IPS-18a (cell line): ENCODE data around the gene DCDC1.

ENCODE experiments used
- H3K27ac ChIP-seq: one replicate; pipeline ENCODE4 v1.5.1; 2013; ENCODE audit warnings: low read length
- H3K27me3 ChIP-seq: one replicate; pipeline ENCODE4 v1.6.1; 2013; ENCODE audit warnings: mild to moderate bottlenecking, low read length; ENCODE audit not compliant: control insufficient read depth, insufficient read depth
- H3K36me3 ChIP-seq: one replicate; pipeline ENCODE4 v1.6.1; 2013; ENCODE audit warnings: low read depth, low read length; ENCODE audit not compliant: control insufficient read depth
- H3K4me1 ChIP-seq: one replicate; pipeline ENCODE4 v1.6.1; 2013; ENCODE audit warnings: low read depth, low read length; ENCODE audit not compliant: control insufficient read depth
- H3K4me3 ChIP-seq: one replicate; pipeline ENCODE4 v1.5.1; 2013; ENCODE audit warnings: low read length
- H3K9ac ChIP-seq: one replicate; pipeline ENCODE4 v1.6.1; 2013; ENCODE audit warnings: mild to moderate bottlenecking, low read length, moderate library complexity
- H3K9me3 ChIP-seq: one replicate; pipeline ENCODE4 v1.6.1; 2013; ENCODE audit warnings: low read depth, low read length; ENCODE audit not compliant: control insufficient read depth

DCDC1 gene

GRCh38 chr11:30921811-30922210 is 447.7 kb downstream of the DCDC1 start:
- Histone ChIP-seq H3K27me3 (no peaks in the 10 kb centered on the region), H3K9ac (no peak overlapping the region), H3K9me3 (no peaks in the 10 kb centered on the region), H3K4me3 (no peak overlapping the region), H3K36me3 (no peaks in the 10 kb centered on the region), H3K4me1 (peaks cover 4% of the 10 kb centered on the region), H3K27ac (no peak overlapping the region)

DNA sequence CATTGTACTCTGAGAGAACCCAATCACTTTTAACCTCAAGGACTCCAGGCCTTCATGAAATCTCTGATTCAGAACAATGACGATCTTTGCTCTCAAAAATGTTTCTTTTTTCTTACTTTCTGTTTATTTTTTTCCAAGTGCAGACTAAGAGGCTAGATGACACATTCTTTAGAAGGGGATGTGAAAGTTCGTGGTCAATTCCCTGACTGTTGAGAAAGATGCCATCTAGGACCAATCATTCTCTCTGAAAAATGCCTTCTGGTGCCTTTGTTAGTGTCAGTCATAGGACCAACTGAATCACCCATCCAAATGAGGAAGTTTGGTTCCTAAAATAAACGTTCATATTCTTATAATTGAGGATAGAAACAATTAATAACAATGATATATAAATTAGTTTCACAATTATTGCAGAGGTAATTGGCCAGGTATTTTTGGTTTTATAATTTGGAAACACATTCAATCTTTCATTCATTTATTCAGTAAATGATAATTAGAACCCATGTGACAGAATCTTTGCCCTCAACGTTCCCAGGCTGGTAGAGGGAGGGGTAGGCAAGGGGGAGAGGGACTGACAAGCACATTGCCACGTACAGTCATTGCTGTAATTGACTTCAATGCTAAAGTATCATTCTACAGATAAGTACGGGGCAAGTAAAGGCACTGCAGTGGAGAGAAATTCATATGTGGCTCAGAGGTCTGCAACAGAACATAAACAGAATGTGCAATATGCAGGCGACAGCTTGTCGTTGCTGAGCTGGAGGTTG is 450.0 kb downstream of the DCDC1 start:
- Histone ChIP-seq H3K36me3 (no peaks in the 10 kb centered on the region), H3K4me3 (no peak overlapping the region), H3K27me3 (no peaks in the 10 kb centered on the region), H3K27ac (no peak overlapping the region), H3K9me3 (no peaks in the 10 kb centered on the region), H3K9ac (no peak overlapping the region), H3K4me1 (peaks cover 4% of the 10 kb centered on the region)

DNA sequence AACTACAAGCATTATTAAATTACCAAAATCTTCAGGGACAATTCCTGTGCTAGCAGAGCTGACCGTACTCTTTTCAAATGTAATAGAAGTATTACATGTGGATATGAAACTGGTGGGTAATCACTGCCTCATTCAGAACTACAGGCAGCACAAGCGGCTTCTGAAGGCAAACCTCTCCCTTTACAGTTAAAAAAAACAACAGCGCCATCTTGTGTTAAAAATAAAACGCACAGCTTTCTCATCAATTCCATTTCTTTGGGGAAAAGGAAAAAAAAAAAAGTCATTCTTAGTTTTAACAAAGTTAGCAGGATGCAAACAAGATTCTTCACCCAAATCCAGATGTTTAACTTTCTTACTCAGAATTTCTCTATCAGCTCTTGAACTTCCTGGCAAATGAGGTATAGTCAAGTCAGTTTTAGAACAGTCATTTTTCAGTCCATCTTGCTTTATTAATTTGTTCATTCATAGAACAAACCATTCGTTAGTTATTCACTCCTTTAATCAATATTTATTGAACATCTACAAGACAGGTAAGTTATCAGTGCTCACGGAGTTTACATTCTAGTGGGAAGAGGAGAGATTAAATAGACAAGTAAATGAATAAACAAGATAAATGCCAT is 451.6 kb downstream of the DCDC1 start:
- Histone ChIP-seq H3K4me1 (peaks cover 4% of the 10 kb centered on the region), H3K9ac (no peak overlapping the region)

GRCh38 chr11:30917266-30917665 is 452.3 kb downstream of the DCDC1 start:
- no peaks in the 10 kb centered on the region for H3K9me3 ChIP-seq
- no peak overlapping the region for H3K4me3 ChIP-seq
- H3K36me3 ChIP-seq, result no peaks in the 10 kb centered on the region
- H3K27me3 ChIP-seq, result no peaks in the 10 kb centered on the region
- no peak overlapping the region for H3K9ac ChIP-seq
- no peak overlapping the region for H3K27ac ChIP-seq
- H3K4me1 ChIP-seq, result peaks cover 4% of the 10 kb centered on the region

More for the DNA sequence above, 451.6 kb downstream of the DCDC1 start:
- Histone ChIP-seq H3K27ac (no peak overlapping the region), H3K36me3 (no peaks in the 10 kb centered on the region), H3K4me3 (no peak overlapping the region), H3K9me3 (no peaks in the 10 kb centered on the region), H3K27me3 (no peaks in the 10 kb centered on the region)

DNA sequence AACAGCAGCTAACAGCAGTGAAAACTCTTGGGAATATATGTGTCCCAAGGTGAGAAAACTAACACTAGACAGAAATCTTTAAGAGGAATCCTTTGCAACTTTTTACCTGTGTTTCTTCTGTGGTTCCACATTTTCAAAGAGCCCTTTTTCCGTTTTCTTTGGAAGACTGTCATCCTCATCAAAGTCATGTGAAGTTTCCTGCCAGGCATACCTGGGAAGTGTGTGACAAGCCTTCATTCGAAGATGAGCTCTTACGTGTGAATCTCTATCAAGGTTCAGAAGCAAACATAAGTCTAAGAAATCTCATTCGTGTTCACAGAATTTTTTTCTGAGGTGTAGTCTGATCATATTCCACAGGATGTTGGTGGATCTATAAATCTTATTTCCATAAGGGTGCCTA is 452.8 kb downstream of the DCDC1 start:
- Histone ChIP-seq H3K4me3 (no peak overlapping the region), H3K4me1 (peaks cover 4% of the 10 kb centered on the region), H3K9me3 (no peaks in the 10 kb centered on the region), H3K27me3 (no peaks in the 10 kb centered on the region), H3K27ac (no peak overlapping the region), H3K9ac (no peak overlapping the region), H3K36me3 (no peaks in the 10 kb centered on the region)

- no peaks in the 10 kb centered on the region for H3K9me3 ChIP-seq
- H3K9ac ChIP-seq, result no peak overlapping the region
- H3K27ac ChIP-seq, result no peak overlapping the region
- H3K4me1 ChIP-seq, result peaks cover 4% of the 10 kb centered on the region
- no peaks in the 10 kb centered on the region for H3K27me3 ChIP-seq
- H3K36me3 ChIP-seq, result no peaks in the 10 kb centered on the region
- H3K4me3 ChIP-seq, result no peak overlapping the region
These were observed 455.3 kb downstream of the DCDC1 start for GRCh38 chr11:30914143-30914762.

DNA sequence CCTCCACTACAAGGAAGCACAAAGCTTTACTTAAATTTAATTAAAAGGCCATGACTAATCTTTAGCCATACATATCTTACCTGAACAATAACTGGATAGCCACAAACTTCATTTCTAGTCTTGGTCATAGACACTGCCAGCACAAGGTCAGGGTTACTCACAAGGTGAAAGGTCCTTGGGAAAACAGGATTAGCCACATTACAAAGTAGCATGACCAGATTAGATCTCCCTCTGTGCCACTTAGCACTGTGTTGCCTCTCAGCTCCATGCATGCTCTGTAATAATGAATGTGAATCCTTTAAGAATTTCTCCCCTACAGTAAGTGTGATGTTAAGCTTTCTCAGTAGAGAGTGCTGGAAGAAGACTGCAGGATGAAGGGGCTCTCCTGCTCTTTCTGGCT is 458.3 kb downstream of the DCDC1 start:
- Histone ChIP-seq H3K36me3 (no peaks in the 10 kb centered on the region), H3K27ac (no peak overlapping the region), H3K9ac (no peak overlapping the region), H3K9me3 (no peaks in the 10 kb centered on the region), H3K27me3 (no peaks in the 10 kb centered on the region), H3K4me1 (peaks cover 2% of the 10 kb centered on the region), H3K4me3 (no peak overlapping the region)

DNA sequence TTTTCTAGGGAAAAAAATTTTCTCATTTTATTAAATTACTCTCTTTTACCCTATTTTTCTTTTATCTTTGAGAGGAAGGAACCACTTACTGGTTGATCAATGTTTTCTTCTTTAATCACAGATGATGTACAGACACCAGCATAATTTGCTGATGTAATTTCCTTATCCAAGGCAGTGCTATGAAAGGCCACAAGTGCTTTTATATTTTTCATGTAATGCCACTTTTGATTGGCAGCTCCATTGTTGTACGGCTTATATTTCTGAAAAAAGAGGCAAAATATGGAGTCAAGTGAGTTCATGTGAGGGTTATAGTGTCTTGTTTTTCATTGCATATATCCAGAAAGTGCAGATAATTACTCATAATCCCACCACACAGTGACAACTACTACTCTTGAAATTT is 460.7 kb downstream of the DCDC1 start:
- no peak overlapping the region for H3K27ac ChIP-seq
- peaks cover 6% of the 10 kb centered on the region for H3K4me1 ChIP-seq
- no peaks in the 10 kb centered on the region for H3K27me3 ChIP-seq
- H3K9ac ChIP-seq, result no peak overlapping the region
- no peak overlapping the region for H3K4me3 ChIP-seq
- no peaks in the 10 kb centered on the region for H3K9me3 ChIP-seq
- no peaks in the 10 kb centered on the region for H3K36me3 ChIP-seq

DNA sequence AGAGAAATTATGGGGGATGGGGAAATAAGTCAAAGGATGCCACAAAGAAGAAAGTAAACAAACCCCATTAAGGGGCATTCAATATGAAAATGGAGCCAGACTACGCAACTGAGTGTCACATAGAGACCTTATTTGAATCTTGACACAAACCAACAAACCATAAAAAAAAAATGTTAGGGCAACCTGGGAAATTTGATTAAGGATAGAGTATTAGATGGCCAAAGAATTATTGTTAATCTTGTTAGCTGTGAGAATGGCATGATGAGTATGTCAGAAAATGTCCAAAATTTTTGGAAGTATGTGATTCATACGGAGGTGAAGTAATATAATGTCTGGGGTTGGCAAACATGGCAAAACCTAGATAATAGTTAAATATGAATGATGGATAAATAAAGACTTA is 461.3 kb downstream of the DCDC1 start:
- no peak overlapping the region for H3K4me3 ChIP-seq
- H3K36me3 ChIP-seq, result no peaks in the 10 kb centered on the region
- peaks cover 6% of the 10 kb centered on the region for H3K4me1 ChIP-seq
- H3K9ac ChIP-seq, result no peak overlapping the region
- H3K9me3 ChIP-seq, result no peaks in the 10 kb centered on the region
- no peaks in the 10 kb centered on the region for H3K27me3 ChIP-seq
- H3K27ac ChIP-seq, result no peak overlapping the region

DNA sequence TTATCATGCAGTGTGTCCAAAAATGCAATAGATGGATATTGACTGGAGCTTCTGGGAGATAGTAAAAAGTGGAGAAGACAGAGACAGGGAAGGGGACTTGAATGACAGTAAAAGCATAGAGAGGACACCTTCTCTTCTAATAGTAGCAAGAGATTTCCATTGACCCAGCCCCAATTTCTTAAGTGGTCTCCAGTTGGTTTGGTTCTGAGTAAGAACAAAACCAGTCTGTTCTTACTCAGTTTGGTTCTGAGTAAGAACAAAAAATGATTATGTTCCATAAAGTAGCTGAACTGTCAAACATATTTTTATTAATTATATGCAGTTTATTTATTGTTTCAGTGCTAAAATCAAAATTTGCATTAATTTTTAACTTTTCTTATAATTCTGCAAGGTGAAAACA is 466.6 kb downstream of the DCDC1 start:
- Histone ChIP-seq H3K4me1 (peaks cover 6% of the 10 kb centered on the region), H3K4me3 (no peak overlapping the region), H3K9ac (no peak overlapping the region), H3K27ac (no peak overlapping the region), H3K36me3 (no peaks in the 10 kb centered on the region), H3K9me3 (no peaks in the 10 kb centered on the region), H3K27me3 (no peaks in the 10 kb centered on the region)

- no peaks in the 10 kb centered on the region for H3K4me1 ChIP-seq
- H3K4me3 ChIP-seq, result no peak overlapping the region
- H3K27ac ChIP-seq, result no peak overlapping the region
- no peaks in the 10 kb centered on the region for H3K36me3 ChIP-seq
- no peak overlapping the region for H3K9ac ChIP-seq
- H3K9me3 ChIP-seq, result no peaks in the 10 kb centered on the region
- no peaks in the 10 kb centered on the region for H3K27me3 ChIP-seq
These were observed 474.5 kb downstream of the DCDC1 start for GRCh38 chr11:30895046-30895445.

GRCh38 chr11:30893318-30893717 is 476.2 kb downstream of the DCDC1 start:
- Histone ChIP-seq H3K36me3 (no peaks in the 10 kb centered on the region), H3K9ac (no peak overlapping the region), H3K27ac (no peak overlapping the region), H3K4me1 (no peaks in the 10 kb centered on the region), H3K27me3 (no peaks in the 10 kb centered on the region), H3K9me3 (no peaks in the 10 kb centered on the region), H3K4me3 (no peak overlapping the region)
